Cardiac muscle cell (in vitro differentiated cells and primary cell): ENCODE results near the gene BHLHE23. TPM values are rescaled to one million over a fixed set of nuclear protein-coding genes. Genes with fewer than 3 reads are reported as not detected.

Experiments used
- DNase-seq, 2 donors: peaks; one replicate each; pipeline versions ENCODE4 v3.0.0 to v3.0.0-alpha.2; 2010 to 2017; ENCODE audit warnings: low read depth in 1 of 2, low spot score in 1 of 2
- H3K27ac ChIP-seq: fragments of 200-600 bp; sonication (generic); 2 replicates; pipeline ENCODE4 v1.5.1; 2016
- H3K27me3 ChIP-seq: fragments of 200-600 bp; sonication (generic); 2 replicates; pipeline ENCODE4 v1.6.0; 2016; ENCODE audit warnings: control low read depth
- H3K36me3 ChIP-seq: fragments of 200-600 bp; sonication (generic); 2 replicates; pipeline ENCODE4 v1.5.1; 2016; ENCODE audit warnings: control low read depth
- H3K4me1 ChIP-seq: fragments of 200-600 bp; sonication (generic); 2 replicates; pipeline ENCODE4 v1.8.1; 2017; ENCODE audit warnings: low read depth, mild to moderate bottlenecking, mixed run types
- H3K4me3 ChIP-seq: fragments of 200-600 bp; sonication (generic); 2 replicates; pipeline ENCODE4 v1.5.1; 2016; ENCODE audit warnings: mild to moderate bottlenecking
- H3K9me3 ChIP-seq: fragments of 200-600 bp; sonication (generic); 2 replicates; pipeline ENCODE4 v1.5.1; 2017; ENCODE audit warnings: low read depth, mild to moderate bottlenecking, control low read depth
- polyA plus RNA-seq: library from polyadenylated mRNA; unstranded; fragments of >200 nt; fragmentation: Nextera tagmentation; extraction: Ambion mirVana; gene quantifications from 2 replicates; pipeline ENCODE4 v1.2.1, GENCODE V29; 2016
- total RNA-seq: library from RNA; depleted of rRNA; stranded (reverse); fragments of >200 nt; gene quantifications from 2 replicates; pipeline ENCODE4 v1.2.3, GENCODE V29; 2016
- TF ChIP-seq, protein P1 (sequence below): IDR thresholded peaks from 2 replicates; pipeline ENCODE4 v1.5.1; 2012; ENCODE audit warnings: low read depth, mild to moderate bottlenecking, low read length

The BHLHE23 gene
- total and polyA plus RNA-seq, 2 experiments from 2014 or later, result not detected

DNA sequence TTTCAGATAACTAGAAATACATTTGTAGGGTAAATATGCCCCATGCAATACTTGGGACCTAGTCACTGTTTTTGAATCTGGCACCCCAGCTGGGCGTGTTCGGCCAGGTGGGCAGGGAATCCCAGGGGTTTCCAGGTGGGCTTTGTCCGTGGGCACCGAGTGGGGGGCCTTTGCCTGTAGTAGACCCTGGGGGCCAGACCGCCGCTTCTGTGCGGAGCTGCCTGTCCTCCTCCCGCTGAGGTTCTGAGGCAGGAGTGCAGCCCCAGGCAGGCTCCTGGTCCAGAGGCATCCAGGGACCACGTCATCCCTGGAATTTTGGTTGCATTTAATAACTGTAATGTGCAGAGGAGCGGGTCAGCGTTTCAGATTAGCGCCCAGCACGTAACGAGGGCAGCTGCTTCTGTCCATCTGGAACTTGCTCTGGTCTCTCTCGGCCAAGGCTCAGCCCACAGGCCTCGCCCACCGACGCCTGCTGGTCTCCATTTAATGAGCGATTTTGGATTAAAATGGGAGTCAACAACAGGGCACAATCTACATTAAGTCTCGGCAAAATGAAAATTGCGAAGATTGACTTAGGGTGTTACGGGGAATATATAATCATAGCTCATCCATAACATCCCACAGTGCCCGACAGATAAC, 12.8 kb downstream of the BHLHE23 start:
- Histone ChIP-seq H3K36me3 (no peaks in the 10 kb centered on the region), H3K9me3 (no peaks in the 10 kb centered on the region), H3K27ac (no peak overlapping the region), H3K4me3 (no peak overlapping the region), H3K4me1 (no peaks in the 10 kb centered on the region), H3K27me3 (peaks cover 53% of the 10 kb centered on the region)
- TF ChIP-seq, protein P1, sequence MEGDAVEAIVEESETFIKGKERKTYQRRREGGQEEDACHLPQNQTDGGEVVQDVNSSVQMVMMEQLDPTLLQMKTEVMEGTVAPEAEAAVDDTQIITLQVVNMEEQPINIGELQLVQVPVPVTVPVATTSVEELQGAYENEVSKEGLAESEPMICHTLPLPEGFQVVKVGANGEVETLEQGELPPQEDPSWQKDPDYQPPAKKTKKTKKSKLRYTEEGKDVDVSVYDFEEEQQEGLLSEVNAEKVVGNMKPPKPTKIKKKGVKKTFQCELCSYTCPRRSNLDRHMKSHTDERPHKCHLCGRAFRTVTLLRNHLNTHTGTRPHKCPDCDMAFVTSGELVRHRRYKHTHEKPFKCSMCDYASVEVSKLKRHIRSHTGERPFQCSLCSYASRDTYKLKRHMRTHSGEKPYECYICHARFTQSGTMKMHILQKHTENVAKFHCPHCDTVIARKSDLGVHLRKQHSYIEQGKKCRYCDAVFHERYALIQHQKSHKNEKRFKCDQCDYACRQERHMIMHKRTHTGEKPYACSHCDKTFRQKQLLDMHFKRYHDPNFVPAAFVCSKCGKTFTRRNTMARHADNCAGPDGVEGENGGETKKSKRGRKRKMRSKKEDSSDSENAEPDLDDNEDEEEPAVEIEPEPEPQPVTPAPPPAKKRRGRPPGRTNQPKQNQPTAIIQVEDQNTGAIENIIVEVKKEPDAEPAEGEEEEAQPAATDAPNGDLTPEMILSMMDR, result no peak
- no peak for DNase-seq

DNA sequence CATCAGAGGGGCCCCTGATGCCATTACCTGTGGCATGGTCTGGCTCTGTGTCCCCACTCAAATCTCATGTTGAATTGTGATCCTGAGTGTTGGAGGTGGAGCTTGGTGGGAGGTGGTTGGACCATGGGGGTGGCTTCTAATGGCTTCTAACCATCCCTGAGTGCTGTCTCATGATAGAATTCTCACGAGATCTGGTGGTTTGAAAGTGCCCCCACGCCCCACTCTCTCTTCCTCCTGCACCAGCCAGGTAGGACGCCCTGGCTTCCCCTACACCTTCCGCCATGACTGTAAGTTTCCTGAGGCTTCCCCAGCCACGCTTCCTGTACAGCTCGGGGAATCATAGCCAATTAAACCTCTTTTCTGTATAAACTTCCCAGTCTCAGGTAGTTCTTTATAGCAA, 14.9 kb downstream of the BHLHE23 start:
- H3K27ac ChIP-seq, result no peak overlapping the region
- TF ChIP-seq, protein P1, result no peak
- no peak for DNase-seq
- no peaks in the 10 kb centered on the region for H3K4me1 ChIP-seq
- H3K4me3 ChIP-seq, result no peak overlapping the region
- H3K27me3 ChIP-seq, result peaks cover 50% of the 10 kb centered on the region
- no peaks in the 10 kb centered on the region for H3K9me3 ChIP-seq
- H3K36me3 ChIP-seq, result no peaks in the 10 kb centered on the region

DNA sequence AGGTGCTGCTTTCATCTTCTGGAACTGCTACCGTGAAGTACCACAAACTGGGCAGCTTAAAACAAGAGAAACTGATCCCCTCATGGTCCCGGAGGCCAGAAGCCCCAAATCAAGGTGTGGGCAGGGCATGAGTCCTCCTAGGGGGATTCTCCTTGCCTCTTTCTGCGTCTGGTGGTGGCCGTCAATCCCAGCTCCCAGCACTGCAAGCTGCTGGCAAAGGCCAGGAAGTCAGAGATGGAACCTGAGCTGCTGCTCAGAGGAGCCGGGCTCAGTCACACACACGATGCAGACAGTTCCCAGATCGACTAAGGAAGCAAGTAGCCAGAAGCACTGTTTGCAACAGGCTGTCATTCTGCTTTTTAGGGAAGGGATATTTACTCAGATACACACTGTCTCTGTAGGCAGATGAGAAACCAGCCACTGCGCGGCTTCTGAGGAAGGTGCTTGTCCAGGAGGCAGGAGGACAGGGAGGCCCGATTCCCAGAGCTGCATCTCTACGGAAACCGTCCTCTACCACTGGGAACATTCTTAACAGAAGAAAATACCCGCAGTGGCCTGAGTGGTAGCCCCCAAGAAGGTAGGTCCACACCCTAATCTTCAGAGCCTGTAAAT, 15.5 kb downstream of the BHLHE23 start:
- Histone ChIP-seq H3K4me3 (no peak overlapping the region), H3K27me3 (peaks cover 46% of the 10 kb centered on the region), H3K4me1 (no peaks in the 10 kb centered on the region), H3K9me3 (no peaks in the 10 kb centered on the region), H3K27ac (no peak overlapping the region), H3K36me3 (no peaks in the 10 kb centered on the region)
- TF ChIP-seq, protein P1, result no peak
- no peak for DNase-seq

DNA sequence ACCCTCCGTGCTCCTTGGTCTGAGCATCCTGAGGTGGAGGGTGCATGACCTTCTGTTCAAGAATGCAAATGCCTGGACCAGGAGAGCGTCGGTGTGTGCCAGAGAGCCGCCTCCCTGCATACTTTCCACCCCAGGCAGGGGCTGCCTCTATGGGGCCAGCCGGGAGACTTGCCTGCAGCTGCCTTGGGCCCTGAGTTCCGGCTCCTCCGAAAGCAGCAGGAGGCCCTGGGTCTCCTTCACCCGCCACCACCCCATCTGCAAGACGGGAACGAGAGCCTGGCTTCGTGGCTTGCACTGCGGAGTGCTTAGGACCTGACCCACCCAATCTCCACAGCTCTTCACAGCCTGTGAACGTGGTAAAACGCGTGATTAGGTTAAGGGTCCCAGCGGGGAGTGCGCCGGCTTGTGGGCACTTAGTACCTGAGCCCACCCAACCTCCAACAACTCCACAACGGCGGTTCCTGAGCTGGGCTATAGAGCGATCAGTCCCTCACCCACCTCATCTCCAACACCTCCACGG, 16.4 kb downstream of the BHLHE23 start:
- H3K9me3 ChIP-seq, result no peaks in the 10 kb centered on the region
- no peak overlapping the region for H3K27ac ChIP-seq
- peaks cover 40% of the 10 kb centered on the region for H3K27me3 ChIP-seq
- no peaks in the 10 kb centered on the region for H3K36me3 ChIP-seq
- TF ChIP-seq, protein P1, result no peak
- H3K4me3 ChIP-seq, result no peak overlapping the region
- no peak for DNase-seq
- H3K4me1 ChIP-seq, result no peaks in the 10 kb centered on the region

DNA sequence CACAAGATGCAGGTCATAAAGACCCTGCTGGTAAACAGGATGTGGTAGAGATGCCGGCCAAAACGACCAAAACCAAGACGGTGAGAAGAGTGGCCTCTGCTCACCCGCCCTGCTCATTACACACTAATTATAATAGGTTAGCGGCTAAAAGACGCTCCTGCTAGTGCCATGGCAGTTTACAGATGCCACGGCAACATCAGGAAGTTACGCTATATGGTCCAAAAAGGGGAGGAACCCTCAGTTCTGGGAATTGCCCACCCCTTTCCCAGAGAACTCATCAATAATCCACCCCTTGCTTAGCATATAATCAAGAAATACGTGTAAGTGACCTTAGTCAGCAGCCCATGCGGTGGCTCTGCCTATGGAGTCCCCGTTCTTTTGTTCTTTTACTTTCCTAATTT, 17.6 kb downstream of the BHLHE23 start:
- H3K4me3 ChIP-seq, result no peak overlapping the region
- H3K9me3 ChIP-seq, result no peaks in the 10 kb centered on the region
- no peaks in the 10 kb centered on the region for H3K36me3 ChIP-seq
- TF ChIP-seq, protein P1, result no peak
- no peak overlapping the region for H3K27ac ChIP-seq
- H3K27me3 ChIP-seq, result peaks cover 35% of the 10 kb centered on the region
- no peak for DNase-seq
- no peaks in the 10 kb centered on the region for H3K4me1 ChIP-seq
